Liver (tissue), 9 donors: ENCODE measurements around the gene PCYT1B. TPM values are rescaled to one million over a fixed set of nuclear protein-coding genes. Genes with fewer than 3 reads are reported as not detected.

ENCODE experiments used
- DNase-seq: peaks from one replicate; pipeline ENCODE4 v3.0.0-alpha.2; 2017; ENCODE audit warnings: low spot score
- H3K27ac ChIP-seq, 2 donors: one replicate each; pipeline ENCODE4 v1.7.0; 2013; ENCODE audit warnings: inconsistent platforms in 2 of 2, low read length in 2 of 2, control low read depth in 1 of 2, low read depth in 1 of 2, mild to moderate bottlenecking in 1 of 2
- H3K27me3 ChIP-seq, 4 donors: one replicate each; pipeline versions ENCODE4 v1.6.1 to v1.7.0; 2013; ENCODE audit warnings: low read length in 3 of 4, inconsistent platforms in 1 of 4, mild to moderate bottlenecking in 1 of 4, moderate library complexity in 1 of 4; ENCODE audit not compliant: control insufficient read depth in 4 of 4, insufficient read depth in 4 of 4
- H3K36me3 ChIP-seq, 4 donors: one replicate each; pipeline versions ENCODE4 v1.6.1 to v1.7.0; 2013; ENCODE audit warnings: low read length in 3 of 4, mild to moderate bottlenecking in 3 of 4, low read depth in 1 of 4, moderate library complexity in 1 of 4; ENCODE audit not compliant: control insufficient read depth in 4 of 4, insufficient read depth in 3 of 4
- H3K4me1 ChIP-seq, 4 donors: one replicate each; pipeline versions ENCODE4 v1.6.1 to v1.7.0; 2013; ENCODE audit warnings: low read length in 3 of 4, mild to moderate bottlenecking in 3 of 4, moderate library complexity in 1 of 4; ENCODE audit not compliant: control insufficient read depth in 4 of 4, insufficient read depth in 4 of 4
- H3K4me3 ChIP-seq, 3 donors: one replicate each; pipeline versions ENCODE4 v1.6.1 to v1.7.0; 2013; ENCODE audit warnings: low read length in 3 of 3, control low read depth in 1 of 3, low read depth in 1 of 3, mild to moderate bottlenecking in 1 of 3
- H3K9ac ChIP-seq, 2 donors: one replicate each; pipeline ENCODE4 v1.7.0; 2013; ENCODE audit warnings: low read length in 2 of 2, mild to moderate bottlenecking in 2 of 2, moderate library complexity in 2 of 2, control low read depth in 1 of 2, low read depth in 1 of 2
- H3K9me3 ChIP-seq, 4 donors: one replicate each; pipeline versions ENCODE4 v1.6.1 to v1.7.0; 2013; ENCODE audit warnings: low read length in 3 of 4; ENCODE audit not compliant: control insufficient read depth in 4 of 4
- EGR1 ChIP-seq, 2 donors: IDR thresholded peaks; 2 replicates each; pipeline ENCODE4 v1.6.1; 2016 to 2018; ENCODE audit warnings: antibody characterized with exemption in 2 of 2, low read depth in 2 of 2
- FOXA1 ChIP-seq: IDR thresholded peaks from 2 replicates; pipeline ENCODE4 v1.6.1; 2016; ENCODE audit warnings: antibody characterized with exemption
- FOXA2 ChIP-seq: IDR thresholded peaks from 2 replicates; pipeline ENCODE4 v1.6.1; 2016; ENCODE audit warnings: antibody characterized with exemption
- GABPA ChIP-seq, 2 donors: IDR thresholded peaks in 1 of 2; conservative IDR thresholded peaks in 1 of 2; 2 replicates each; pipeline ENCODE4 v1.6.1; 2016; ENCODE audit warnings: antibody characterized with exemption in 2 of 2, mild to moderate bottlenecking in 1 of 2, moderate library complexity in 1 of 2
- HNF4A ChIP-seq, 2 donors: conservative IDR thresholded peaks; 2 replicates each; pipeline ENCODE4 v1.6.1; 2016; ENCODE audit warnings: antibody characterized with exemption in 2 of 2, mild to moderate bottlenecking in 2 of 2
- HNF4G ChIP-seq: IDR thresholded peaks from 2 replicates; pipeline ENCODE4 v1.6.1; 2016; ENCODE audit warnings: antibody characterized with exemption
- JUND ChIP-seq, 2 donors: IDR thresholded peaks; 2 replicates each; pipeline ENCODE4 v1.6.1; 2016; ENCODE audit warnings: antibody characterized with exemption in 2 of 2
- NR2F2 ChIP-seq: IDR thresholded peaks from 2 replicates; pipeline ENCODE4 v1.6.1; 2016; ENCODE audit warnings: antibody characterized with exemption
- RAD21 ChIP-seq, 2 donors: IDR thresholded peaks; 2 replicates each; pipeline ENCODE4 v1.6.1; 2016; ENCODE audit warnings: antibody characterized with exemption in 2 of 2, mild to moderate bottlenecking in 2 of 2
- RXRA ChIP-seq, 2 donors: IDR thresholded peaks; 2 replicates each; pipeline ENCODE4 v1.6.1; 2017 to 2018; ENCODE audit warnings: antibody characterized with exemption in 2 of 2, mild to moderate bottlenecking in 1 of 2
- SP1 ChIP-seq: IDR thresholded peaks from 2 replicates; pipeline ENCODE4 v1.6.1; 2018; ENCODE audit warnings: antibody characterized with exemption, mild to moderate bottlenecking
- TAF1 ChIP-seq: conservative IDR thresholded peaks from 2 replicates; pipeline ENCODE4 v1.6.1; 2016; ENCODE audit warnings: antibody characterized with exemption, mild to moderate bottlenecking
- YY1 ChIP-seq: IDR thresholded peaks from 2 replicates; pipeline ENCODE4 v1.6.1; 2016; ENCODE audit warnings: antibody characterized with exemption, mild to moderate bottlenecking
- WGBS: extraction: QIAGEN DNeasy Blood & Tissue Kit; methylation state at CpG from one replicate; pipeline ENCODE4 v1.1.7; 2013; 5-methylcytosine and 5-hydroxymethylcytosine counted together
- polyA plus RNA-seq, 2 donors: library from polyadenylated mRNA; stranded (reverse) in 1 of 2; unstranded in 1 of 2; fragments of 200-250 nt in 1 of 2; fragments of >200 nt in 1 of 2; fragmentation: Nextera tagmentation in 1 of 2; extraction: Ambion mirVana in 1 of 2; gene quantifications; one replicate each; pipeline versions ENCODE4 v1.2.1 to v1.2.3, GENCODE V29; 2013 to 2015
- total RNA-seq, 2 donors: library from RNA; depleted of rRNA; stranded (reverse); fragments of >200 nt; gene quantifications; one replicate each; pipeline ENCODE4 v1.2.3, GENCODE V29; 2014
- TF ChIP-seq, protein P1 (sequence below): IDR thresholded peaks from 2 replicates; pipeline ENCODE4 v1.6.1; 2016; ENCODE audit warnings: antibody characterized with exemption
- TF ChIP-seq, protein P2 (sequence below): IDR thresholded peaks from 2 replicates; pipeline ENCODE4 v1.6.1; 2016; ENCODE audit warnings: antibody characterized with exemption
- TF ChIP-seq, protein P3 (sequence below): IDR thresholded peaks from 2 replicates; pipeline ENCODE4 v1.6.1; 2016; ENCODE audit warnings: antibody characterized with exemption, mild to moderate bottlenecking
- TF ChIP-seq, protein P4 (sequence below): fragments of 150-350 bp; IDR thresholded peaks from 2 replicates; pipeline ENCODE4 v1.5.1; 2017; ENCODE audit warnings: improper control_type of control experiment, low read depth, low read length; ENCODE audit not compliant: missing input control
- TF ChIP-seq, protein P5 (sequence below): IDR thresholded peaks from 2 replicates; pipeline ENCODE4 v1.6.1; 2016; ENCODE audit warnings: antibody characterized with exemption
- donor health status: healthy.
- donor health status: healthy.
- donor health status: healthy.
- donor health status: healthy.
- donor health status: healthy.

Gene PCYT1B
- total and polyA plus RNA-seq, 4 donors = under 0.01 to 2.1 (median 0.06) TPM; not detected in 1

DNA sequence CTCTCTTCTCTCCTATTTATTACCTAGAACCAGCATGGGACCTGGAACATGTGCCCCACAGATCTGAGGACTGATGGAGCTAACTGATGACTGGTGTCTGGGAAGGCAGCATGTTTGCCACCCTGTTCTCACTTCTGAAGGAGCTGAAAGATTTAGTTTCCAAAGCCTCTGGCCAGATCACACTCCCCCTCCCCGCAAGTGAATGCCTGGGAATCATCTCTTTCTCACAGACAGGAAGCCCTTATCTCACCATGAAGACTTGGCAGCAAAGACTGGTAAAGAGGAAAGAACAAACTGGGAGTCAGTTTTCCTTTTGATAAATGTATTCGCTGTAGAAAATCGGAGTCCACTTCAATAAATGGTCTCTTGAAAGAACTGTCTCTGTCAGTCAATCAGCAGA, 21.0 kb upstream of the PCYT1B start:
- 47% methylated on average over 3 of the region's 3 CpGs for WGBS
- Histone ChIP-seq H3K27me3 (no peaks in the 10 kb centered on the region), H3K27ac (no peak overlapping the region), H3K4me3 (no peak overlapping the region), H3K9me3 (no peaks in the 10 kb centered on the region), H3K9ac (no peak overlapping the region), H3K4me1 (no peaks in the 10 kb centered on the region), H3K36me3 (no peaks in the 10 kb centered on the region)
- TF ChIP-seq HNF4G (no peak), TAF1 (no peak), SP1 (no peak), JUND (IDR thresholded peaks at IDR 0.05) (no peak), YY1 (no peak), RAD21 (IDR thresholded peaks at IDR 0.05) (no peak), EGR1 (IDR thresholded peaks at IDR 0.05; ENCODE audit: low read depth in 2 of 2) (no peak), RXRA (IDR thresholded peaks at IDR 0.05) (no peak), FOXA1 (no peak), NR2F2 (no peak), GABPA (IDR thresholded peaks at IDR 0.05 in 1 of 2, conservative IDR thresholded peaks at IDR 0.05 in 1 of 2) (no peak), HNF4A (conservative IDR thresholded peaks at IDR 0.05) (no peak), FOXA2 (no peak)
- TF ChIP-seq, protein P1, sequence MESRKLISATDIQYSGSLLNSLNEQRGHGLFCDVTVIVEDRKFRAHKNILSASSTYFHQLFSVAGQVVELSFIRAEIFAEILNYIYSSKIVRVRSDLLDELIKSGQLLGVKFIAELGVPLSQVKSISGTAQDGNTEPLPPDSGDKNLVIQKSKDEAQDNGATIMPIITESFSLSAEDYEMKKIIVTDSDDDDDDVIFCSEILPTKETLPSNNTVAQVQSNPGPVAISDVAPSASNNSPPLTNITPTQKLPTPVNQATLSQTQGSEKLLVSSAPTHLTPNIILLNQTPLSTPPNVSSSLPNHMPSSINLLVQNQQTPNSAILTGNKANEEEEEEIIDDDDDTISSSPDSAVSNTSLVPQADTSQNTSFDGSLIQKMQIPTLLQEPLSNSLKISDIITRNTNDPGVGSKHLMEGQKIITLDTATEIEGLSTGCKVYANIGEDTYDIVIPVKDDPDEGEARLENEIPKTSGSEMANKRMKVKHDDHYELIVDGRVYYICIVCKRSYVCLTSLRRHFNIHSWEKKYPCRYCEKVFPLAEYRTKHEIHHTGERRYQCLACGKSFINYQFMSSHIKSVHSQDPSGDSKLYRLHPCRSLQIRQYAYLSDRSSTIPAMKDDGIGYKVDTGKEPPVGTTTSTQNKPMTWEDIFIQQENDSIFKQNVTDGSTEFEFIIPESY = no peak
- TF ChIP-seq, protein P2, sequence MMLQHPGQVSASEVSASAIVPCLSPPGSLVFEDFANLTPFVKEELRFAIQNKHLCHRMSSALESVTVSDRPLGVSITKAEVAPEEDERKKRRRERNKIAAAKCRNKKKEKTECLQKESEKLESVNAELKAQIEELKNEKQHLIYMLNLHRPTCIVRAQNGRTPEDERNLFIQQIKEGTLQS = no peak
- TF ChIP-seq, protein P3, sequence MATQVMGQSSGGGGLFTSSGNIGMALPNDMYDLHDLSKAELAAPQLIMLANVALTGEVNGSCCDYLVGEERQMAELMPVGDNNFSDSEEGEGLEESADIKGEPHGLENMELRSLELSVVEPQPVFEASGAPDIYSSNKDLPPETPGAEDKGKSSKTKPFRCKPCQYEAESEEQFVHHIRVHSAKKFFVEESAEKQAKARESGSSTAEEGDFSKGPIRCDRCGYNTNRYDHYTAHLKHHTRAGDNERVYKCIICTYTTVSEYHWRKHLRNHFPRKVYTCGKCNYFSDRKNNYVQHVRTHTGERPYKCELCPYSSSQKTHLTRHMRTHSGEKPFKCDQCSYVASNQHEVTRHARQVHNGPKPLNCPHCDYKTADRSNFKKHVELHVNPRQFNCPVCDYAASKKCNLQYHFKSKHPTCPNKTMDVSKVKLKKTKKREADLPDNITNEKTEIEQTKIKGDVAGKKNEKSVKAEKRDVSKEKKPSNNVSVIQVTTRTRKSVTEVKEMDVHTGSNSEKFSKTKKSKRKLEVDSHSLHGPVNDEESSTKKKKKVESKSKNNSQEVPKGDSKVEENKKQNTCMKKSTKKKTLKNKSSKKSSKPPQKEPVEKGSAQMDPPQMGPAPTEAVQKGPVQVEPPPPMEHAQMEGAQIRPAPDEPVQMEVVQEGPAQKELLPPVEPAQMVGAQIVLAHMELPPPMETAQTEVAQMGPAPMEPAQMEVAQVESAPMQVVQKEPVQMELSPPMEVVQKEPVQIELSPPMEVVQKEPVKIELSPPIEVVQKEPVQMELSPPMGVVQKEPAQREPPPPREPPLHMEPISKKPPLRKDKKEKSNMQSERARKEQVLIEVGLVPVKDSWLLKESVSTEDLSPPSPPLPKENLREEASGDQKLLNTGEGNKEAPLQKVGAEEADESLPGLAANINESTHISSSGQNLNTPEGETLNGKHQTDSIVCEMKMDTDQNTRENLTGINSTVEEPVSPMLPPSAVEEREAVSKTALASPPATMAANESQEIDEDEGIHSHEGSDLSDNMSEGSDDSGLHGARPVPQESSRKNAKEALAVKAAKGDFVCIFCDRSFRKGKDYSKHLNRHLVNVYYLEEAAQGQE = no peak
- TF ChIP-seq, protein P4, sequence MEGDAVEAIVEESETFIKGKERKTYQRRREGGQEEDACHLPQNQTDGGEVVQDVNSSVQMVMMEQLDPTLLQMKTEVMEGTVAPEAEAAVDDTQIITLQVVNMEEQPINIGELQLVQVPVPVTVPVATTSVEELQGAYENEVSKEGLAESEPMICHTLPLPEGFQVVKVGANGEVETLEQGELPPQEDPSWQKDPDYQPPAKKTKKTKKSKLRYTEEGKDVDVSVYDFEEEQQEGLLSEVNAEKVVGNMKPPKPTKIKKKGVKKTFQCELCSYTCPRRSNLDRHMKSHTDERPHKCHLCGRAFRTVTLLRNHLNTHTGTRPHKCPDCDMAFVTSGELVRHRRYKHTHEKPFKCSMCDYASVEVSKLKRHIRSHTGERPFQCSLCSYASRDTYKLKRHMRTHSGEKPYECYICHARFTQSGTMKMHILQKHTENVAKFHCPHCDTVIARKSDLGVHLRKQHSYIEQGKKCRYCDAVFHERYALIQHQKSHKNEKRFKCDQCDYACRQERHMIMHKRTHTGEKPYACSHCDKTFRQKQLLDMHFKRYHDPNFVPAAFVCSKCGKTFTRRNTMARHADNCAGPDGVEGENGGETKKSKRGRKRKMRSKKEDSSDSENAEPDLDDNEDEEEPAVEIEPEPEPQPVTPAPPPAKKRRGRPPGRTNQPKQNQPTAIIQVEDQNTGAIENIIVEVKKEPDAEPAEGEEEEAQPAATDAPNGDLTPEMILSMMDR = no peak
- TF ChIP-seq, protein P5, sequence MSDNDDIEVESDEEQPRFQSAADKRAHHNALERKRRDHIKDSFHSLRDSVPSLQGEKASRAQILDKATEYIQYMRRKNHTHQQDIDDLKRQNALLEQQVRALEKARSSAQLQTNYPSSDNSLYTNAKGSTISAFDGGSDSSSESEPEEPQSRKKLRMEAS = no peak
- no peak for DNase-seq

DNA sequence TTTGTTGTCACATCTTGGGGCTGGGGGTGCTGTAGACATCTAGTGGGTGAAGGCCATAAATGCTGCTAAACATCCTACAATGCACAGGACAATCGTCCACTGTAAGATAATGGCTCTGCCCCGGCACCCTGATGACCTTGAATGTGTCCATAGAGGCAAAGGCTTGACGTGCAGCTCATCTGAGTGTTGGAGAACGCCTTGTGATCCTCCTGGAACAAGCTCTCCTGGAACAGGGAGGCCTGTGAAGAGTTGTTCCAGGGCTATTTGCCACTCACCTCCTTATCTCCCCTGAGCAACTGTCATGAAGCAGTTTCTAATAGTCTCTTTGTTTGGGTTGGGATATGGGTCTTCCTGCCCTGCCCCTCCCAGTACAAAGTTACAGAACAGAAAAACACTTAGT, 15.2 kb upstream of the PCYT1B start:
- TF ChIP-seq FOXA1 = no peak
- TF ChIP-seq, protein P5 = no peak
- no peak for TF ChIP-seq RXRA (IDR thresholded peaks at IDR 0.05)
- no peak for TF ChIP-seq TAF1
- TF ChIP-seq, protein P2 = no peak
- TF ChIP-seq NR2F2 = no peak
- TF ChIP-seq, protein P1 = no peak
- 79% methylated on average over 4 of the region's 4 CpGs for WGBS
- Histone ChIP-seq H3K9ac (no peak overlapping the region), H3K4me3 (no peak overlapping the region), H3K36me3 (no peaks in the 10 kb centered on the region), H3K27me3 (no peaks in the 10 kb centered on the region), H3K27ac (no peak overlapping the region), H3K9me3 (no peaks in the 10 kb centered on the region), H3K4me1 (no peaks in the 10 kb centered on the region)
- no peak for DNase-seq
